B cell (primary cell): ENCODE data around the gene NUDT14. TPM values are rescaled to one million over a fixed set of nuclear protein-coding genes. Genes with fewer than 3 reads are reported as not detected.

Experiments
- ATAC-seq: fragments of 200-7000 bp; cut with Tn5 transposase; one replicate; pipeline ENCODE4 v1.10.0; 2021; ENCODE audit warnings: low read depth, mild to moderate bottlenecking, moderate number of reproducible peaks, moderate library complexity
- CTCF ChIA-PET: fragments of 350-600 bp; sonication (Branson Sonifier 250); formaldehyde crosslinking; loops from one replicate; lab custom pipeline; 2021; ENCODE audit warnings: antibody characterized with exemption, inconsistent platforms; lab: Charles Lee
- POLR2A ChIA-PET: fragments of 350-600 bp; sonication (Branson Sonifier 250); formaldehyde crosslinking; loops from one replicate; lab custom pipeline; 2021; ENCODE audit warnings: antibody characterized with exemption; lab: Charles Lee
- DNase-seq: peaks from one replicate; pipeline ENCODE4 v3.0.0; 2013
- H2AFZ ChIP-seq: 2 replicates; pipeline ENCODE4 v1.6.1; 2012; ENCODE audit warnings: mild to moderate bottlenecking, low read depth, low read length; ENCODE audit not compliant: insufficient read depth, poor library complexity, severe bottlenecking
- H3K27ac ChIP-seq, 2 donors: 1 replicate in 1 of 2; 2 replicates in 1 of 2; pipeline ENCODE4 v1.5.1; 2012 to 2013; ENCODE audit warnings: low read length in 2 of 2, mild to moderate bottlenecking in 2 of 2, moderate library complexity in 1 of 2
- H3K27me3 ChIP-seq, 4 experiments: fragments of 200-600 bp in 1 of 4; sonication (generic) in 1 of 4; replicated peaks in 1 of 4; 1 replicate in 2 of 4; 2 replicates in 2 of 4; pipeline versions ENCODE4 v1.6.1 to v1.7.0; 2013 to 2016; ENCODE audit warnings: low read length in 3 of 4, mild to moderate bottlenecking in 2 of 4, mixed read lengths in 1 of 4, moderate library complexity in 1 of 4; ENCODE audit not compliant: insufficient read depth in 4 of 4, control insufficient read depth in 3 of 4; ENCODE audit errors: control extremely low read depth in 1 of 4
- H3K36me3 ChIP-seq, 2 experiments: replicated peaks in 1 of 2; 1 replicate in 1 of 2; 2 replicates in 1 of 2; pipeline versions ENCODE4 v1.6.1 to v1.7.1; 2013; ENCODE audit warnings: low read length in 1 of 2; ENCODE audit not compliant: insufficient read depth in 2 of 2, control insufficient read depth in 1 of 2; ENCODE audit errors: control extremely low read depth in 1 of 2, extremely low read depth in 1 of 2
- H3K4me1 ChIP-seq, 2 donors: fragments of 200-600 bp in 1 of 2; sonication (generic) in 1 of 2; 1 replicate in 1 of 2; 2 replicates in 1 of 2; pipeline versions ENCODE4 v1.5.1 to v1.6.1; 2013 to 2017; ENCODE audit warnings: low read length in 2 of 2; ENCODE audit not compliant: control insufficient read depth in 2 of 2, insufficient read depth in 2 of 2
- H3K4me2 ChIP-seq: replicated peaks from 2 replicates; pipeline ENCODE3; 2012; ENCODE audit warnings: mild to moderate bottlenecking, low read depth, low read length; ENCODE audit not compliant: poor library complexity, severe bottlenecking
- H3K4me3 ChIP-seq, 5 experiments: fragments of 200-600 bp in 1 of 5; sonication (generic) in 1 of 5; 1 replicate in 3 of 5; 2 replicates in 2 of 5; pipeline versions ENCODE4 v1.5.1 to v1.7.0; 2011 to 2016; ENCODE audit warnings: low read length in 4 of 5, mild to moderate bottlenecking in 4 of 5, low read depth in 2 of 5, control low read depth in 1 of 5, moderate library complexity in 1 of 5; ENCODE audit not compliant: insufficient read depth in 1 of 5; ENCODE audit errors: control extremely low read depth in 1 of 5, extremely low read depth in 1 of 5
- H3K79me2 ChIP-seq: fragments of 200-600 bp; sonication (generic); one replicate; pipeline ENCODE4 v1.6.0; 2016; ENCODE audit warnings: low read length; ENCODE audit not compliant: control insufficient read depth, insufficient read depth
- H3K9ac ChIP-seq: fragments of 200-600 bp; sonication (generic); 2 replicates; pipeline ENCODE4 v1.6.1; 2017; ENCODE audit warnings: mild to moderate bottlenecking, low read length, moderate library complexity
- H3K9me3 ChIP-seq, 3 donors: one replicate each; pipeline versions ENCODE4 v1.6.1 to v1.7.1; 2013; ENCODE audit warnings: low read length in 2 of 3; ENCODE audit not compliant: control insufficient read depth in 2 of 3, insufficient read depth in 1 of 3; ENCODE audit errors: control extremely low read depth in 1 of 3
- H4K20me1 ChIP-seq: 2 replicates; pipeline ENCODE4 v1.6.0; 2012; ENCODE audit warnings: mild to moderate bottlenecking, low read length; ENCODE audit not compliant: insufficient read depth, control insufficient read depth, poor library complexity, severe bottlenecking
- H3K27ac Mint-ChIP-seq: one replicate; pipeline ENCODE4 v1.8.0; 2021; ENCODE audit warnings: mixed read lengths
- H3K27me3 Mint-ChIP-seq: one replicate; pipeline ENCODE4 v1.8.0; 2021; ENCODE audit warnings: mixed read lengths
- H3K4me1 Mint-ChIP-seq: one replicate; pipeline ENCODE4 v1.8.0; 2021; ENCODE audit warnings: mixed read lengths
- H3K4me3 Mint-ChIP-seq: one replicate; pipeline ENCODE4 v1.8.0; 2021; ENCODE audit warnings: mixed read lengths
- H3K9me3 Mint-ChIP-seq: one replicate; pipeline ENCODE4 v1.8.0; 2022; ENCODE audit warnings: mixed read lengths; ENCODE audit not compliant: insufficient read depth
- EZH2 ChIP-seq: IDR thresholded peaks from 2 replicates; pipeline ENCODE4 v1.6.1; 2012; ENCODE audit warnings: borderline replicate concordance, low read depth, mild to moderate bottlenecking, moderate library complexity, low read length; ENCODE audit not compliant: insufficient read depth, poor library complexity, severe bottlenecking
- WGBS: methylation state at CpG from one replicate; pipeline ENCODE4 v1.1.5; 2013; ENCODE audit warnings: missing lambda C conversion rate; ENCODE audit not compliant: insufficient coverage; 5-methylcytosine and 5-hydroxymethylcytosine counted together
- intact Hi-C: fragments of 100-400 bp; cut with micrococcal nuclease; formaldehyde crosslinking; loops from one replicate; pipeline ENCODE4 v1.10.0; 2022
- polyA plus RNA-seq: library from polyadenylated mRNA; depleted of rRNA; stranded (reverse); fragments of >200 nt; gene quantifications from 2 replicates; pipeline ENCODE4 v1.2.3, GENCODE V29; 2012
- total RNA-seq, 2 donors: library from RNA; stranded (reverse); fragments of 120-200 nt in 1 of 2; gene quantifications; 1 replicate in 1 of 2; 2 replicates in 1 of 2; pipeline versions ENCODE4 v1.2.3 to v1.2.4, GENCODE V29; 2013 to 2022
- TF ChIP-seq, protein P1 (sequence below): fragments of 200-600 bp; IDR thresholded peaks from one replicate; pipeline ENCODE4 v1.8.0; 2022; ENCODE audit warnings: antibody characterized with exemption, mild to moderate bottlenecking

The NUDT14 gene
- total and polyA plus RNA-seq, 2 donors (not counting 1 experiment from before 2014, with no cell fraction given): 17.4 to 31.6 TPM

DNA sequence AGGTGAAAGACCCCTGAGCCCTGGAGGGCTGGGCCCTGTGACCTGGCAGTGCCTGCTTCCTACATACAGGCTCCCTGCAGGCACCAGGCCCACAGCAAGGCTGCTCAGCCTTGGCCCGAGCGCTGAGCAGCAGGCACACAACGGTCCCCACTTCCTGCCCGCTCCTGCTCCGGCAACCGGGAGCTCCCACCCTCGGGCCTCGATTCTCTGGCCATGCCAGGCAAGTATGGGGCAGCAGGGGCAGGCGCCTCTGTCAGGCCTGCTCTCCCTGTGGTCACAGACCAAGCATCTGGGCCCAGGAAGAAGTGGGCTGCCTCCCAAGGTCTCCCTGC is 30.6 kb upstream of the NUDT14 start:
- Mint-ChIP-seq H3K4me1 (no peaks in the 10 kb centered on the region), H3K4me3 (no peak overlapping the region), H3K9me3 (no peaks in the 10 kb centered on the region), H3K27ac (no peak overlapping the region), H3K27me3 (no peaks in the 10 kb centered on the region)
- TF ChIP-seq EZH2: no peak
- TF ChIP-seq, protein P1, sequence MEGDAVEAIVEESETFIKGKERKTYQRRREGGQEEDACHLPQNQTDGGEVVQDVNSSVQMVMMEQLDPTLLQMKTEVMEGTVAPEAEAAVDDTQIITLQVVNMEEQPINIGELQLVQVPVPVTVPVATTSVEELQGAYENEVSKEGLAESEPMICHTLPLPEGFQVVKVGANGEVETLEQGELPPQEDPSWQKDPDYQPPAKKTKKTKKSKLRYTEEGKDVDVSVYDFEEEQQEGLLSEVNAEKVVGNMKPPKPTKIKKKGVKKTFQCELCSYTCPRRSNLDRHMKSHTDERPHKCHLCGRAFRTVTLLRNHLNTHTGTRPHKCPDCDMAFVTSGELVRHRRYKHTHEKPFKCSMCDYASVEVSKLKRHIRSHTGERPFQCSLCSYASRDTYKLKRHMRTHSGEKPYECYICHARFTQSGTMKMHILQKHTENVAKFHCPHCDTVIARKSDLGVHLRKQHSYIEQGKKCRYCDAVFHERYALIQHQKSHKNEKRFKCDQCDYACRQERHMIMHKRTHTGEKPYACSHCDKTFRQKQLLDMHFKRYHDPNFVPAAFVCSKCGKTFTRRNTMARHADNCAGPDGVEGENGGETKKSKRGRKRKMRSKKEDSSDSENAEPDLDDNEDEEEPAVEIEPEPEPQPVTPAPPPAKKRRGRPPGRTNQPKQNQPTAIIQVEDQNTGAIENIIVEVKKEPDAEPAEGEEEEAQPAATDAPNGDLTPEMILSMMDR: no peak
- ATAC-seq: no peak
- H3K4me2 ChIP-seq: no peak overlapping the region
- no peak for DNase-seq
- no peak overlapping the region for H2AFZ ChIP-seq
- H3K9ac ChIP-seq: no peak overlapping the region
- ChIA-PET POLR2A (no interaction called here), CTCF (interaction anchor here (1.6 kb wide), 1 partner anchor 140 kb away, joined by 3 read pairs; no protein-coding TSS in a partner anchor)
- H3K27ac ChIP-seq: no peak overlapping the region
- no peak overlapping the region for H3K4me3 ChIP-seq
- peaks cover 2% of the 10 kb centered on the region for H3K79me2 ChIP-seq
- peaks cover 0 to 7% (median 0%) of the 10 kb centered on the region in 3 donors for H3K9me3 ChIP-seq
- peaks cover 14% of the 10 kb centered on the region for H4K20me1 ChIP-seq
- peaks cover 2 to 19% of the 10 kb centered on the region in 2 experiments for H3K36me3 ChIP-seq
- intact Hi-C loops: no loop called here
- 88% methylated on average over 9 of the region's 9 CpGs for WGBS
- no peaks in the 10 kb centered on the region for H3K4me1 ChIP-seq
- H3K27me3 ChIP-seq: no peaks in the 10 kb centered on the region

DNA sequence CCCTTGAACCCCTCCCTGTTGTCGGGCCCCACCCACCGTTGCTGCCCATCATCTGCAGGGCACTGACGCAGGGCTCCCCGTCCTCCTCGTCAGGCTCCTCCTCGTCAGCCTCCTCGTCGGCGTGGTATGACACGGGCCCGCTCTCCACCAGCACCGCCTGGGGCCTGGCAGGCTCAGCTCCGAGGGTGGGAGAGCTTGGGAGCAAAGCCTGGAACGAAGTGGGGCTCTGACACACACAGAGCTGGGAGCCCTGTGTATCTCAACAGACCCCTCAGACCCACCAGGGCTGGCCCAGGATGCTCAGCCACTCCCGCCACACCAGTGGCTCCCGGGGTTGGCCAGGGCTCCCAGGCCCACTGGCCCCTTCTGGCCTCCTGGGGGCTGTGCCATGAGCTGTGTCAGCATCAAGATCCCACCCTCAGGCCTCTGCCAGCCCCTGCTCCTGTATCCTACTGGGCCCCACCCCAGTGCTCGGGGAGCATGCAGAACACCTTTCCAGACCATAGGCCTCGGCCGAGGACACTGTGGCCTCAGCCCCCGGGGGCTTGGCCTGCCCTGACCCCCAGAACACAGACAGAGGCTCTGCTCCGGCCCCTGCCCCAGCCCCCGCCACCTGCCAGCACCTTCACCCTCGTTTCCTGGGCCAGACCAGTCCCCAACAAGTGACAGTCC is 30.1 kb upstream of the NUDT14 start:
- no peak overlapping the region for H3K4me3 Mint-ChIP-seq
- Histone ChIP-seq H3K4me2 (no peak overlapping the region), H3K27me3 (no peaks in the 10 kb centered on the region), H3K4me1 (no peaks in the 10 kb centered on the region), H2AFZ (no peak overlapping the region), H3K4me3 (no peak overlapping the region), H3K79me2 (peaks cover 2% of the 10 kb centered on the region), H3K9me3 (peaks cover 0 to 6% (median 0%) of the 10 kb centered on the region in 3 donors), H3K36me3 (peaks cover 2 to 19% of the 10 kb centered on the region in 2 experiments), H4K20me1 (peaks cover 14% of the 10 kb centered on the region), H3K9ac (no peak overlapping the region), H3K27ac (no peak overlapping the region)
- no peak overlapping the region for H3K27ac Mint-ChIP-seq
- H3K4me1 Mint-ChIP-seq: no peaks in the 10 kb centered on the region
- POLR2A ChIA-PET: no interaction called here
- CTCF ChIA-PET: interaction anchor here (1.6 kb wide), 1 partner anchor 140 kb away, joined by 3 read pairs; no protein-coding TSS in a partner anchor
- H3K9me3 Mint-ChIP-seq: no peaks in the 10 kb centered on the region
- no peaks in the 10 kb centered on the region for H3K27me3 Mint-ChIP-seq
- DNase-seq (no peak), ATAC-seq (no peak)
- WGBS: 95% methylated on average over 23 of the region's 23 CpGs
- TF ChIP-seq EZH2: no peak
- TF ChIP-seq, protein P1: no peak
- intact Hi-C loops: no loop called here
